HG03442 (cell line): ENCODE data around the gene KCNMA1.

ENCODE experiments used
- ATAC-seq: cut with Tn5 transposase; IDR thresholded peaks from one replicate; pipeline ENCODE4 v1.9.1; 2021; ENCODE audit warnings: mild to moderate bottlenecking, moderate library complexity; ENCODE audit not compliant: unreplicated experiment

KCNMA1 gene

GRCh38 chr10:77073663-77073960, 564.0 kb downstream of the KCNMA1 start:
- ATAC-seq, result no peak

DNA sequence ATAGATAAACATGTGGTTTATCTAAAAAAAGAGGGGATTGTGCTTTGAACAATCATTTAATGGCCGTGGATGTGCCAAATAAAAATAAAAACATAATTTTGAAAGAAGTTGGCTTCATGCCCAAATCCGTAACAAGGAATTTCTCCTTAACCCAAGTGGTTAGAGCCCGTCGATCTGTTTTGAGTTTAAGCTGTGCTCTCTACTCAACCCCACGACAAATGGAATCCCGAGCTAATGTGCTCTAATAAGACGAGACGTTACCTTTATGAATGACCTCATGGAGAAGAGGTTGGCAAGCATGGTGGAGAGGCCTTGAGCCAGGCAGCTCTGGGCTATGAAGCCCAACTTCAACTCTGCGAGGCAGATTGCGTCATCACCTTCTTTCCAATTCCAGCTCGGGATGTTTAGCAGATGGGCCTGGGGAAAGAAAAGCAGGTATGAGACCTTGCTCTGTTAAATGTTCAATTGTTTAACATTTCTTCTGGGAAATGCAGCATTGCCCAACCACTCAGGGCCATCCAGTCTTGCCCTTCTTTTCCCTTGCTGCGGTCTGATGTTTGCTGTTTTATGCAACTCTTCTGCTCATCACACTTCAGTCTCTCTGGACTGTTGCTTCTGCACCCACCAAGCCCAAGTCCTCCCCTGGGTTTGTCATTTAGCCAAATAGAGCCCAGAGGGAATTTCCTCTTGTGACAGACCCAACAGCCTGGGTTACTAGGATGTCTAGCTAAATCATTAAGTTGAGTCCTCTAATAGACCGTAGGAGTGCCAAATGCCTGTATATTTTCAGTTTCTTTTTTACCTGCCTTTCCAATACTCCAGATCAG, 564.6 kb downstream of the KCNMA1 start:
- ATAC-seq, result no peak

DNA sequence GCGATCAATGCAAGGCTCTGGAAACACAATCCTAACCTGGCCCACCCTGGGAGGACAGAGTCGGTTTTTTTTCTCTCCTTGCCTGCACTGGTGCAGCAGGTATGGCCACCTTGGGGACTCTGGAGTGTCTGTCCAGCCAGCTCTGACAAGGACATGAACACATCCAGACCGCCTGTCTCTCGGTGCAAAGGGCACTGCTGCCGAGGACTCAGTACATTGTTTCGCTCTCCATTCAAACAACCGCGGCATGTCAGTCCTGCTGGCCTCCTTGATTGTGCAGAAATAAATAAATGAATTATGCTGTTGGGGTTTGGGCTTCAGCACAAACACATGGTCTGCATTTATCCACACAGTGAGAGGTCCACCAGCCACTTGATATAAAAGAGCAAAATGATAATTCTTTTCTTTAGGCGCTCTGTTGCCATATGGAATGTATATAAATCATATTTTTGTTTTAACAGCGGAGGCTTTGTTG, 565.2 kb downstream of the KCNMA1 start:
- ATAC-seq, result no peak

DNA sequence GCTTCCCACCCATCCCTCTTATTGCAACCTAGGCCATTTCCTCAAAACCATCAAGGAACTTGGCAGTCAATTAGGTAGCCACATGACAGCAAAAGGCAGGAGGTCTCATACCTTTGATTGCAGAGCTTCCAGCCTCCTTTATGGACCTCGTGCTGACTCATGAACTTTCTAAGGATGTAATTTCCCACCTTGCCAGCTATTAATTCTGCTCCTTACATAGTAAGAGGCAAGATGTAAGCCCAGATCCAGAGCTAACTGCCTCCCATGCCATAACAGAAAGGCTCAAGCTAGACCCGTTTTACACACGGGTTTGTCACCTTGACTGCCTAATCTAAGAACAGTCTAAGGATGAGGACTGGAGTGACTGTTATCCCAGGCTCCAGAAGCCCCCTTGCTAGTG, 565.7 kb downstream of the KCNMA1 start:
- no peak for ATAC-seq

GRCh38 chr10:77071001-77071511, 566.6 kb downstream of the KCNMA1 start:
- ATAC-seq, result no peak

GRCh38 chr10:77070346-77070745, 567.3 kb downstream of the KCNMA1 start:
- ATAC-seq, result no peak

GRCh38 chr10:77068969-77069368, 568.6 kb downstream of the KCNMA1 start:
- no peak for ATAC-seq

DNA sequence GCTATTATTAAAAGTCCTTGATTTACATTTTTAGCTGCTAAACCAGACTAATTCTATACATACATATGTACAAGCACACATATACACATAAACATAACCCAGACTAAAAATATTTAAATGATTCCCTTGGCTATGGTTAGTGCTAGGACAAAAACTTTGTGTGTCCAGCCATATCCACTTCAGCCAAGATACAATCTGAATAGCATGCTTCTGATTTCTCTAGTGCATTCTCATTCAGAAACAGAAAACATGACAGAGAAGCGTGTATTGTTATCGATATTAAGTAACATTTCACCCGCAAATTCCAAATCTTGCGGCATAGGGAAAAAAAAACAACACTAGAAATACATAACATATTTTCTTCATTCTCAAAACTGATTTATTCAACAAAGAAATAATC, 569.3 kb downstream of the KCNMA1 start:
- ATAC-seq, result no peak

DNA sequence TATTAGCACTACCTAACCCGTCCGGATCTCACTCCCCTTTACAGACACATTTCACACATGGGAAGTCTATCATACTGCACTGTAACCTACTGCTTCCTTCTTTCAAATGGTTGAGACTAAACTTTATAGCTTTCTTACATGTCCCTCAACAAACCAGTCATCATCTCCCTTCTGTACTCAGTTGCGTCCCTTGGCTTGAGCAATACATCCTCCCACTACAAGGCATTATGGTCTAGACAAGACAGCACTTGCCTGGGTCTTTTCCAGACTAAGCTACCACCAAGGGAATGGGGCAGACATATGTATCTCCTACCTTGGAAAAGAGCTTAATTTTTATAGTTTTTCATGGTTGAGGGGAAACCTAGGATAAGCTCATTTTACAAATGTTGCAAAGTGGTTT, 575.2 kb downstream of the KCNMA1 start:
- ATAC-seq, result no peak

GRCh38 chr10:77060913-77061312, 576.7 kb downstream of the KCNMA1 start:
- no peak for ATAC-seq

- no peak for ATAC-seq
These were observed 581.0 kb downstream of the KCNMA1 start for GRCh38 chr10:77056650-77057049.

- no peak for ATAC-seq
These were observed 585.0 kb downstream of the KCNMA1 start for GRCh38 chr10:77052593-77052992.

DNA sequence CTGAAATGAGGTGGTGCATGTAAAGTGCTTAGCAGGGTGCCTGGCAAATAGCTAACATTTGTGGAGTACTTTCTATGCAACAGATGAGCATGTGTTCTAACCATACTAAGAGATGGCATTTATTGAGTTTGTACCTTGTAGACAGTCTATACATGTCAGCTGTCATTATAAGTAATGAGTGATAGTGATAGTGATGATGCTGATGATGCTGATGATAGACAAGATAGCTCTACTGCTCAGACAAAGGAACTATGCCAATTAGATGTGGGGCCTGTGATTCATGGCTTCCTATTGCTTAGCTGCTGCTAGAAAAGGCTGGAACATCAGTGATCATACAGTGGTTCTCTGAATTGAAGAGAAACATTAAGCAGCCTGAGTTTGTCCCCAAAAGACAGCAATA, 585.8 kb downstream of the KCNMA1 start:
- no peak for ATAC-seq

GRCh38 chr10:77049896-77050295, 587.7 kb downstream of the KCNMA1 start:
- no peak for ATAC-seq

- no peak for ATAC-seq
These were observed 588.5 kb downstream of the KCNMA1 start for GRCh38 chr10:77049146-77049545.

DNA sequence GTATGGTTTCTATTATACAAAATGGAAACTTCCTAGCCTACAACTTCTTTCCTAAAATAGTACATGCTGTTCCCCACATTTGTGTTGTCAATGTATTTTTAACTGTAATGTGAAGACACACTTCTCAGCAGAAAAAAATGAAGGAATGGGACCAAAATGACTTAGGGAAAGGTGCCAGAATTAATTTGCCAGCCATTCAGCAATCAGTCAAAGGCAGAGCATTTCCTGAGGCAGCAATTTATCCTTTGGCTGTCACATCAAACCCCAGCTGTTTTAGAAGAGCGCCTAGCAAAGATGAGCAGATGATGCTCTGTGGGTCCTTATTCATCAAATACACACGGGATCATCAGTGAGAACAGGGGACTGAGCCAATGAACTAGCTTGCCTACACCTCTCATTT, 592.5 kb downstream of the KCNMA1 start:
- no peak for ATAC-seq

GRCh38 chr10:77043420-77043763, 594.2 kb downstream of the KCNMA1 start:
- ATAC-seq, result no peak

DNA sequence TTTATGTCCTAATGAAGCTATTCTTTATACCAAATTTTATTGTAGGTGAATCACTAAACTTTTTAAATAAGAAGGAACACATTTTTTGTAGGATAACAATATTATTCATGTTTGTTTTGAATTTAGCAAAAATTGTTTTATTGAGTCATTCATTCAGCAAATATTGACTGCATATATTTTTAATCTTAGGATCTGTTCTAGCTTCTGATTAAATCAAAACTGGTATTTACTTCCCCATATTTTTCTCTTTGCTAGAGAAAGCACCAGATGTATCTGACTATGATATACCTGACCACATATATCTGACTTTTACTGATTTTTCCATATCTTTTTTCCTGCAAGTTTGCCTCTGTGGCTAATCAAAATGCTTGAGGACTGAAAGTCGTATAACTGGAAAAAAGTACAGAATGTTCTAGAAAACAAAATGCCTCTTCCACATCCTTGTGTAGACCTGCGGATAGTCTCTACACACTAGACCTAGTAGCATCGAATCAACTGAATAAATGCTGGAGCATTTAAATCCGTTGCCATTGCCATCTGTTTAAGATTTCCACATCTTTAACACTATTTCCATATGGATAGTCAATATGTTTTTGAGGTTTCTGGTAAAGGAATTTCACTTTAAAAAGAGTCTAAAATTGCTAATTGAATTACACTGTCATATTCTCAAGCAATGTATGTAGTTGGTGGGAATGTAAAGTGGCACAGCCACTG, 594.7 kb downstream of the KCNMA1 start:
- ATAC-seq, result no peak

DNA sequence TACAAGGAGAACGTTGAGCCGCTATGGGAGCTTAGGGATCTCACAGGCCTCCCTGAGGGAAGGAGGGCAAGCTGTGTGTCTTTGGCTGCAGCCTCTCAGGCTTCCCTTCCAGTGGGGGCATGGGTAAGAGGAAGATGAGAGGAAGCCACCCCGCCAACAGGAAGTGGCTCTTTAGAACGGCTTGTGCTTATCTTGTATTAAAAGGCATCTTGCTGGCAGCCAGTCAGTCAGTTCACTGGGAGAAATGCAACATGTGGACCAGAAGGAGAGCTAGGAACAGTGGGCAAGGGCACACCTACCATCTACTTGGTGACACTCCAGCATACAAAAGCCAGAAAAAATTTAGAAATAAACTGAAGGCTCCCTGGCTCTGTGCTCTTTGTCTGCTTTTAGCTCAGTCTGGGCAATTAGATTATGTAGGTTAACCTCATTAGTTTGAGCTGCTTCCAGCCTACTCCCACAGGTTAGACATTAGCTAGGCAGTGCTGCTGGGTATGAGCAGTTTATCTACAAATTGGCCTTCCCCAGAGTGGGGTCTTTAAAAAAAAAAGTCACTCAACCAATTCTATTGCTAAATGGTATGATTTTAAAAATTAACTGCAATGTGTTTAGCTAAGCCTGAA, 595.9 kb downstream of the KCNMA1 start:
- ATAC-seq, result no peak

GRCh38 chr10:77038407-77038806, 599.2 kb downstream of the KCNMA1 start:
- no peak for ATAC-seq

DNA sequence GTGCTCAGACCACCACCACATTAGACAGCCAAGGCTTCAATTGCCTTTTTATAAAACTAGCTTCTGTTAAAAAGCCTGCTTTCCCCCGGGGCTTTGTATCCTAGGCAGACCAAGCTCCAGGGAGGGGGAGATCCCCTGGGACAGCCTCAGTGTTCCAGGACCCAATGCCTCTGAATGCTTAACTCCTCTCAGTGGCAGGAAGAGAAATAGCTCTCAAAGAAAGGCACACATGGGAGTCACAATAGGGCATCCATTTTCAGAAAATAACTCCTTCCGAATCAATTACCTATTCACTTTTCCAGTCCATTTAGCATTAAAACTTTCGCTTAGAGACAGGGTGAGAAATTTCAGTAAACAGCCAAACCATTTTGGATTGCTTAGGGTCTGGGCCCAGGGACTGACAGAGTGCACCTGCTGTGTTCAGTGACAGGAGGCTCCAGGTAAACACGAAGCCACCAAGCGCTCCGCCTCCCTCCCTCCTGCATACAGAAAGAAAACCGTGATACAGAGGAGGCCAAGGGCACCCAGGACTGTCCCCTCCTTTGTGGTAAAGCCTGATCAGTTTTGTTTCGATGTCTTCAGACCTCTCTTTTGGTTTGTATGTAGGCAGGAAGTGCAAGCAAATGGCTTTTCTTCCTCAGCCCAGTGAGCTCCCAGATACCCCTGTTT, 599.7 kb downstream of the KCNMA1 start:
- ATAC-seq, result no peak
